Neuronal stem cell (in vitro differentiated cells): Measurements from ENCODE around the gene HOXB3.

Experiments
- DNase-seq: peaks from one replicate; pipeline ENCODE4 v3.0.0-alpha.2; 2013; ENCODE audit warnings: low spot score
- H2AFZ ChIP-seq: one replicate; pipeline ENCODE4 v1.6.1; 2013; ENCODE audit warnings: mild to moderate bottlenecking, low read length, inconsistent platforms
- H2AK5ac ChIP-seq: 2 replicates; pipeline ENCODE4 v1.6.1; 2013; ENCODE audit warnings: low read depth, mild to moderate bottlenecking, inconsistent platforms, low read length, moderate library complexity, mixed read lengths
- H2BK120ac ChIP-seq: 2 replicates; pipeline ENCODE4 v1.6.1; 2013; ENCODE audit warnings: low read depth, mild to moderate bottlenecking, inconsistent platforms, low read length, moderate library complexity, mixed read lengths
- H2BK12ac ChIP-seq: one replicate; pipeline ENCODE4 v1.6.1; 2013; ENCODE audit warnings: low read length, inconsistent platforms
- H2BK15ac ChIP-seq: 2 replicates; pipeline ENCODE4 v1.6.1; 2013; ENCODE audit warnings: mild to moderate bottlenecking, low read length, inconsistent platforms, mixed read lengths
- H2BK5ac ChIP-seq: one replicate; pipeline ENCODE4 v1.6.1; 2013; ENCODE audit warnings: inconsistent platforms, mild to moderate bottlenecking, low read length, moderate library complexity
- H3K14ac ChIP-seq: one replicate; pipeline ENCODE4 v1.6.1; 2013; ENCODE audit warnings: low read length, inconsistent platforms
- H3K18ac ChIP-seq: 2 replicates; pipeline ENCODE4 v1.6.1; 2013; ENCODE audit warnings: low read length, inconsistent platforms
- H3K23ac ChIP-seq: 2 replicates; pipeline ENCODE4 v1.6.1; 2013; ENCODE audit warnings: low read depth, mild to moderate bottlenecking, mixed read lengths, low read length, inconsistent platforms; ENCODE audit not compliant: poor library complexity
- H3K27ac ChIP-seq: replicated peaks from 3 replicates; pipeline ENCODE4 v1.5.1; 2013; ENCODE audit warnings: low read length, inconsistent platforms
- H3K27me3 ChIP-seq, 3 experiments: 2 replicates each; pipeline ENCODE4 v1.6.1; 2013; ENCODE audit warnings: low read length in 3 of 3, mild to moderate bottlenecking in 2 of 3, inconsistent platforms in 1 of 3, low read depth in 1 of 3, mixed read lengths in 1 of 3, moderate library complexity in 1 of 3; ENCODE audit not compliant: control insufficient read depth in 3 of 3, insufficient read depth in 3 of 3
- H3K36me3 ChIP-seq, 2 donors: replicated peaks in 1 of 2; 2 replicates each; pipeline ENCODE4 v1.6.1; 2013; ENCODE audit warnings: low read length in 2 of 2; ENCODE audit not compliant: control insufficient read depth in 2 of 2, insufficient read depth in 2 of 2
- H3K4ac ChIP-seq: 2 replicates; pipeline ENCODE4 v1.6.1; 2013; ENCODE audit warnings: inconsistent platforms, mild to moderate bottlenecking, low read length, moderate library complexity
- H3K4me1 ChIP-seq, 2 donors: 1 replicate in 1 of 2; 2 replicates in 1 of 2; pipeline ENCODE4 v1.6.1; 2013; ENCODE audit warnings: low read length in 2 of 2, low read depth in 1 of 2; ENCODE audit not compliant: control insufficient read depth in 2 of 2, insufficient read depth in 1 of 2
- H3K4me2 ChIP-seq: one replicate; pipeline ENCODE4 v1.6.1; 2013; ENCODE audit warnings: mild to moderate bottlenecking, low read length, inconsistent platforms; ENCODE audit not compliant: insufficient read depth, poor library complexity, severe bottlenecking
- H3K4me3 ChIP-seq, 2 donors: 2 replicates each; pipeline ENCODE4 v1.5.1; 2013; ENCODE audit warnings: low read length in 2 of 2, mild to moderate bottlenecking in 2 of 2, inconsistent platforms in 1 of 2, moderate library complexity in 1 of 2
- H3K79me1 ChIP-seq: one replicate; pipeline ENCODE4 v1.6.1; 2013; ENCODE audit warnings: low read depth, mild to moderate bottlenecking, inconsistent platforms, low read length, moderate library complexity
- H3K9ac ChIP-seq: one replicate; pipeline ENCODE4 v1.6.1; 2013; ENCODE audit warnings: mild to moderate bottlenecking, low read depth, low read length, inconsistent platforms; ENCODE audit not compliant: poor library complexity
- H3K9me3 ChIP-seq, 2 donors: replicated peaks in 1 of 2; 2 replicates each; pipeline versions ENCODE3 to v1.6.1; 2013; ENCODE audit warnings: low read length in 2 of 2, mild to moderate bottlenecking in 2 of 2, inconsistent platforms in 1 of 2, low read depth in 1 of 2, mixed read lengths in 1 of 2, moderate library complexity in 1 of 2; ENCODE audit not compliant: control insufficient read depth in 2 of 2, insufficient read depth in 1 of 2
- H4K8ac ChIP-seq: one replicate; pipeline ENCODE4 v1.6.1; 2013; ENCODE audit warnings: low read depth, mild to moderate bottlenecking, inconsistent platforms, low read length, moderate library complexity
- H4K91ac ChIP-seq: one replicate; pipeline ENCODE4 v1.6.1; 2013; ENCODE audit warnings: low read length, low read depth, mild to moderate bottlenecking, inconsistent platforms; ENCODE audit not compliant: poor library complexity
- WGBS, 2 donors: extraction: QIAGEN DNeasy Blood & Tissue Kit; methylation state at CpG; one replicate each; pipeline ENCODE4 v1.1.7; 2013; ENCODE audit warnings: missing lambda C conversion rate in 2 of 2, mixed read lengths in 1 of 2; ENCODE audit not compliant: insufficient read length in 2 of 2, insufficient replicate concordance in 1 of 2; ENCODE audit errors: extremely low coverage in 2 of 2; 5-methylcytosine and 5-hydroxymethylcytosine counted together

Gene HOXB3

GRCh38 chr17:48592057-48592514 is 2.0 kb upstream of the HOXB3 start:
- Histone ChIP-seq H3K4me3 (no peak overlapping the region), H3K4me1 (no peaks in the 10 kb centered on the region), H2BK120ac (no peak overlapping the region), H3K4me2 (no peak overlapping the region), H3K36me3 (no peaks in the 10 kb centered on the region), H2AK5ac (no peak overlapping the region), H3K79me1 (no peaks in the 10 kb centered on the region), H4K8ac (no peak overlapping the region), H3K9me3 (peaks cover 0 to 3% of the 10 kb centered on the region in 2 donors), H3K9ac (no peak overlapping the region), H3K18ac (no peak overlapping the region), H3K27ac (no peak overlapping the region), H3K27me3 (peaks cover 62 to 100% (median 100%) of the 10 kb centered on the region in 3 experiments), H4K91ac (no peak overlapping the region), H2BK15ac (no peak overlapping the region), H3K14ac (no peak overlapping the region), H3K4ac (no peak overlapping the region), H2BK12ac (no peak overlapping the region), H2AFZ (no peak overlapping the region), H2BK5ac (no peak overlapping the region), H3K23ac (no peak overlapping the region)
- WGBS, 2 donors: no CpG with 5 or more reads among the region's 33 CpGs
- no peak for DNase-seq

- Histone ChIP-seq H3K4me3 (no peak overlapping the region), H3K4me2 (no peak overlapping the region), H2BK5ac (no peak overlapping the region), H4K8ac (no peak overlapping the region), H2BK12ac (no peak overlapping the region), H3K36me3 (no peaks in the 10 kb centered on the region), H3K27ac (no peak overlapping the region), H3K79me1 (no peaks in the 10 kb centered on the region), H2BK120ac (no peak overlapping the region), H3K4me1 (no peaks in the 10 kb centered on the region), H3K27me3 (peaks cover 59 to 100% (median 100%) of the 10 kb centered on the region in 3 experiments), H2AK5ac (no peak overlapping the region), H3K18ac (no peak overlapping the region), H3K23ac (no peak overlapping the region), H3K4ac (no peak overlapping the region), H2BK15ac (no peak overlapping the region), H2AFZ (no peak overlapping the region), H3K9me3 (peaks cover 0 to 1% of the 10 kb centered on the region in 2 donors), H3K14ac (no peak overlapping the region), H3K9ac (no peak overlapping the region), H4K91ac (no peak overlapping the region)
- WGBS, 2 donors: no CpG with 5 or more reads among the region's 10 CpGs
- no peak for DNase-seq
Observed at GRCh38 chr17:48591255-48592056, 1.4 kb upstream of the HOXB3 start.

- Histone ChIP-seq H3K9me3 (peaks cover 0 to 1% of the 10 kb centered on the region in 2 donors), H4K91ac (no peak overlapping the region), H3K18ac (no peak overlapping the region), H2BK5ac (no peak overlapping the region), H3K4me1 (no peaks in the 10 kb centered on the region), H3K4ac (no peak overlapping the region), H3K4me2 (no peak overlapping the region), H2BK12ac (no peak overlapping the region), H3K27me3 (peaks cover 58 to 100% (median 100%) of the 10 kb centered on the region in 3 experiments), H2AK5ac (no peak overlapping the region), H2BK15ac (no peak overlapping the region), H4K8ac (no peak overlapping the region), H3K23ac (no peak overlapping the region), H3K14ac (no peak overlapping the region), H2BK120ac (no peak overlapping the region), H3K27ac (no peak overlapping the region), H3K36me3 (no peaks in the 10 kb centered on the region), H3K9ac (no peak overlapping the region), H3K4me3 (no peak overlapping the region), H2AFZ (no peak overlapping the region), H3K79me1 (no peaks in the 10 kb centered on the region)
- no peak for DNase-seq
Observed at GRCh38 chr17:48590607-48591161, 643 bp upstream of the HOXB3 start.

GRCh38 chr17:48589060-48589830 is 796 bp downstream of the HOXB3 start:
- Histone ChIP-seq H3K79me1 (no peaks in the 10 kb centered on the region), H2BK12ac (no peak overlapping the region), H3K4ac (no peak overlapping the region), H3K23ac (no peak overlapping the region), H3K18ac (no peak overlapping the region), H3K9ac (no peak overlapping the region), H4K8ac (no peak overlapping the region), H4K91ac (no peak overlapping the region), H2AFZ (no peak overlapping the region), H2BK120ac (no peak overlapping the region), H3K9me3 (peaks cover 0 to 2% of the 10 kb centered on the region in 2 donors), H3K27ac (no peak overlapping the region), H3K14ac (no peak overlapping the region), H3K4me3 (no peak overlapping the region), H2BK5ac (no peak overlapping the region), H2BK15ac (no peak overlapping the region), H3K36me3 (no peaks in the 10 kb centered on the region), H3K27me3 (peaks cover 56 to 100% (median 100%) of the 10 kb centered on the region in 3 experiments), H2AK5ac (no peak overlapping the region), H3K4me1 (no peaks in the 10 kb centered on the region), H3K4me2 (no peak overlapping the region)
- no peak for DNase-seq
- WGBS, 2 donors: no CpG with 5 or more reads among the region's 10 CpGs
